ENCODE data around the gene ADH1B. TPM values are rescaled to one million over a fixed set of nuclear protein-coding genes. Genes with fewer than 3 reads are reported as not detected.
"Not testable (repeated sequence)": the region's sequence is repeated elsewhere in the genome, so short reads cannot be mapped to it uniquely, and the experiment has no call there.

ADH1B gene
- total and polyA plus RNA-seq, 2 donors from 2014 or later, result 38.6 to 223 TPM

DNA sequence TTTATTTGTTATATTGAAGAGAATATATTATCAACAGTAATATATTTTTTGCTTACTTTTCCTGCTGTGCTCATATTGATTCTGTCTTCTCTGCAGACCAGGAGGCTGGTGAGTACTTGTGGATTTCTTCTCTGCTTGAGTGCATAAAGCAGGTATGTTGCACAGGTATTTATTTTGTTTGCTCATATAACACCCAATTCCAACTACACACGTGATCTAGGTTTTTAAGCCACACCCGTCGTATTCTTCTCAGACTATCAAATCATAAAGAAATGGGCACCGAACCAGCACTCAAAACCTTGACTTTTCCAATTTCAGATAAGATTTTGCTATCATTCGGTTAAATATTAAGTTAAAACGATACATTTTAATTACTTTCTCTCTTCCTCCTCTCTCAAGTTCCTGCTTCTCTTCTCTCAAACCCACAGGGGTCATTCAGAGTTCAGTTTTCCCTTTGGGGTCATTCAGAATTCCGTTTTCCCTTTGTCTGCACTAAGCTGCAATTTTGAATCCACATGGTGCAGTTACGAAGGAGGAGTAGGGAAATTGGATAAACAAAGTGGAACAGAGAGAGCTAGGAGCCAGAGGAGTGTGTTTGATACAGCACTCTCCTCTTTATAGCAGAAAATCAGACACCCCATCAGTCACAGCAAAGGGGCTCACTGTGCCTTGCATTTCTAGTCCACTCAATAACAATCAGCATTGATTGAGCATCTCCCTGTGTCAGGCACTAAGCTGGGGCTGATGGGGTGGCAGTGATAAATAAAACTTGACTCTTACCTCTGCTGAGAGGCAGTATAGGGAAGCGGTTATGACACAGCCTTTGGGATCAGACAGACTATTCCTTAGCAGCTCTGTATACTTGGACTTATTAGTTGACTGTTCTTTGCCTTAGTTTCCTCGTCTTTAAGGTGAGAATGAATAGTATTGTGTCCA is 31.7 kb upstream of the ADH1B start, which contains the start of gene ADH1C:
Gene ADH1C, minus strand, starts transcription at position 145 of the 936 bp plus-strand sequence. Its CDS starts 71 bp downstream, at position 74.
- no peak within 1 kb of the TSS for H3K27ac ChIP-seq (ENCODE audit: low read depth in 2 of 2, low read length in 2 of 2)

GRCh38 chr4:99351487-99351886 is 30.3 kb upstream of the ADH1B start:
- peaks cover 0 to 3% (median 0%) of the 10 kb centered on the region in 3 donors for H3K4me1 ChIP-seq (ENCODE audit: control insufficient read depth in 2 of 3, insufficient read depth in 2 of 3, low read depth in 1 of 3, low read length in 3 of 3)
- DNase-seq (no peak), FAIRE-seq (no peak)

More for the DNA sequence above, 31.7 kb upstream of the ADH1B start, which contains the start of gene ADH1C:
- TF ChIP-seq, protein P1, sequence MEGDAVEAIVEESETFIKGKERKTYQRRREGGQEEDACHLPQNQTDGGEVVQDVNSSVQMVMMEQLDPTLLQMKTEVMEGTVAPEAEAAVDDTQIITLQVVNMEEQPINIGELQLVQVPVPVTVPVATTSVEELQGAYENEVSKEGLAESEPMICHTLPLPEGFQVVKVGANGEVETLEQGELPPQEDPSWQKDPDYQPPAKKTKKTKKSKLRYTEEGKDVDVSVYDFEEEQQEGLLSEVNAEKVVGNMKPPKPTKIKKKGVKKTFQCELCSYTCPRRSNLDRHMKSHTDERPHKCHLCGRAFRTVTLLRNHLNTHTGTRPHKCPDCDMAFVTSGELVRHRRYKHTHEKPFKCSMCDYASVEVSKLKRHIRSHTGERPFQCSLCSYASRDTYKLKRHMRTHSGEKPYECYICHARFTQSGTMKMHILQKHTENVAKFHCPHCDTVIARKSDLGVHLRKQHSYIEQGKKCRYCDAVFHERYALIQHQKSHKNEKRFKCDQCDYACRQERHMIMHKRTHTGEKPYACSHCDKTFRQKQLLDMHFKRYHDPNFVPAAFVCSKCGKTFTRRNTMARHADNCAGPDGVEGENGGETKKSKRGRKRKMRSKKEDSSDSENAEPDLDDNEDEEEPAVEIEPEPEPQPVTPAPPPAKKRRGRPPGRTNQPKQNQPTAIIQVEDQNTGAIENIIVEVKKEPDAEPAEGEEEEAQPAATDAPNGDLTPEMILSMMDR (IDR thresholded peaks at IDR 0.05; ENCODE audit: borderline replicate concordance, extremely low read depth, insufficient read depth), result no peak
- intact Hi-C loops (cut with DNase I), result no loop called here
- no peak for FAIRE-seq
- H3K4me3 ChIP-seq (ENCODE audit: low read length in 3 of 3), result peak within 1 kb of the TSS; percentile 5 to 36 (median 11)
- H3K9ac ChIP-seq (ENCODE audit: low read length in 3 of 3), result no peak within 1 kb of the TSS
- H3K36me3 ChIP-seq (ENCODE audit: control insufficient read depth in 2 of 3, insufficient read depth in 3 of 3, low read length in 3 of 3), result no peaks in the 10 kb centered on the region
- no peaks in the 10 kb centered on the region for H3K9me3 ChIP-seq (ENCODE audit: control insufficient read depth in 2 of 3, insufficient read depth in 1 of 3, low read length in 3 of 3)
- DNase-seq, result peak in 3 of 5 donors; percentile 11 to 84 (median 68)
- no peaks in the 10 kb centered on the region for H3K27me3 ChIP-seq (ENCODE audit: control insufficient read depth, insufficient read depth, low read length)
- peaks cover 0 to 3% (median 0%) of the 10 kb centered on the region in 3 donors for H3K4me1 ChIP-seq (ENCODE audit: control insufficient read depth in 2 of 3, insufficient read depth in 2 of 3, low read depth in 1 of 3, low read length in 3 of 3)

GRCh38 chr4:99349338-99349737 is 28.1 kb upstream of the ADH1B start:
- TF ChIP-seq, protein P1 (IDR thresholded peaks at IDR 0.05; ENCODE audit: borderline replicate concordance, extremely low read depth, insufficient read depth), result no peak
- intact Hi-C loops (cut with DNase I), result no loop called here
- Histone ChIP-seq H3K4me1 (ENCODE audit: control insufficient read depth in 2 of 3, insufficient read depth in 2 of 3, low read depth in 1 of 3, low read length in 3 of 3) (peaks cover 0 to 3% (median 0%) of the 10 kb centered on the region in 3 donors), H3K27me3 (ENCODE audit: control insufficient read depth, insufficient read depth, low read length) (no peaks in the 10 kb centered on the region), H3K9ac (ENCODE audit: low read length in 3 of 3) (no peak overlapping the region), H3K9me3 (ENCODE audit: control insufficient read depth in 2 of 3, insufficient read depth in 1 of 3, low read length in 3 of 3) (no peaks in the 10 kb centered on the region), H3K4me3 (ENCODE audit: low read length in 3 of 3) (no peak overlapping the region), H3K36me3 (ENCODE audit: control insufficient read depth in 2 of 3, insufficient read depth in 3 of 3, low read length in 3 of 3) (no peaks in the 10 kb centered on the region), H3K27ac (ENCODE audit: low read depth in 2 of 2, low read length in 2 of 2) (no peak overlapping the region)
- DNase-seq (no peak), FAIRE-seq (no peak)

More at GRCh38 chr4:99351487-99351886, 30.3 kb upstream of the ADH1B start:
- H3K27ac ChIP-seq (ENCODE audit: low read depth in 2 of 2, low read length in 2 of 2), result no peak overlapping the region
- no peaks in the 10 kb centered on the region for H3K36me3 ChIP-seq (ENCODE audit: control insufficient read depth in 2 of 3, insufficient read depth in 3 of 3, low read length in 3 of 3)
- H3K9ac ChIP-seq (ENCODE audit: low read length in 3 of 3), result no peak overlapping the region
- H3K4me3 ChIP-seq (ENCODE audit: low read length in 3 of 3), result no peak overlapping the region
- no peaks in the 10 kb centered on the region for H3K27me3 ChIP-seq (ENCODE audit: control insufficient read depth, insufficient read depth, low read length)
- H3K9me3 ChIP-seq (ENCODE audit: control insufficient read depth in 2 of 3, insufficient read depth in 1 of 3, low read length in 3 of 3), result no peaks in the 10 kb centered on the region
- intact Hi-C loops (cut with DNase I), result no loop called here
- TF ChIP-seq, protein P1 (IDR thresholded peaks at IDR 0.05; ENCODE audit: borderline replicate concordance, extremely low read depth, insufficient read depth), result no peak

GRCh38 chr4:99342624-99343023 is 21.4 kb upstream of the ADH1B start:
- not testable (repeated sequence) for H3K4me1 ChIP-seq (ENCODE audit: control insufficient read depth in 2 of 3, insufficient read depth in 2 of 3, low read depth in 1 of 3, low read length in 3 of 3); FAIRE-seq; DNase-seq

More at GRCh38 chr4:99342624-99343023, 21.4 kb upstream of the ADH1B start:
- H3K4me3 ChIP-seq (ENCODE audit: low read length in 3 of 3); H3K9ac ChIP-seq (ENCODE audit: low read length in 3 of 3); H3K36me3 ChIP-seq (ENCODE audit: control insufficient read depth in 2 of 3, insufficient read depth in 3 of 3, low read length in 3 of 3); H3K27ac ChIP-seq (ENCODE audit: low read depth in 2 of 2, low read length in 2 of 2); H3K27me3 ChIP-seq (ENCODE audit: control insufficient read depth, insufficient read depth, low read length); intact Hi-C loops (cut with DNase I); H3K9me3 ChIP-seq (ENCODE audit: control insufficient read depth in 2 of 3, insufficient read depth in 1 of 3, low read length in 3 of 3): not testable (repeated sequence)

Data from kidney (tissue), 14 donors.